Hematopoietic multipotent progenitor cell (in vitro differentiated cells): Measurements from ENCODE around the gene APBB2. TPM values are rescaled to one million over a fixed set of nuclear protein-coding genes. Genes with fewer than 3 reads are reported as not detected.
"Not testable (repeated sequence)": the region's sequence is repeated elsewhere in the genome, so short reads cannot be mapped to it uniquely, and the experiment has no call there.

ENCODE experiments used
- DNase-seq, 3 donors: peaks; one replicate each; pipeline ENCODE4 v3.0.0-alpha.2; 2011 to 2015; ENCODE audit warnings: low read depth in 2 of 3, low spot score in 2 of 3
- total RNA-seq: library from RNA; depleted of rRNA; stranded (reverse); fragments of >200 nt; gene quantifications from one replicate; pipeline ENCODE4 v1.2.3, GENCODE V29; 2012

Gene APBB2
- total RNA-seq, 1 donor: 0.81 TPM

DNA sequence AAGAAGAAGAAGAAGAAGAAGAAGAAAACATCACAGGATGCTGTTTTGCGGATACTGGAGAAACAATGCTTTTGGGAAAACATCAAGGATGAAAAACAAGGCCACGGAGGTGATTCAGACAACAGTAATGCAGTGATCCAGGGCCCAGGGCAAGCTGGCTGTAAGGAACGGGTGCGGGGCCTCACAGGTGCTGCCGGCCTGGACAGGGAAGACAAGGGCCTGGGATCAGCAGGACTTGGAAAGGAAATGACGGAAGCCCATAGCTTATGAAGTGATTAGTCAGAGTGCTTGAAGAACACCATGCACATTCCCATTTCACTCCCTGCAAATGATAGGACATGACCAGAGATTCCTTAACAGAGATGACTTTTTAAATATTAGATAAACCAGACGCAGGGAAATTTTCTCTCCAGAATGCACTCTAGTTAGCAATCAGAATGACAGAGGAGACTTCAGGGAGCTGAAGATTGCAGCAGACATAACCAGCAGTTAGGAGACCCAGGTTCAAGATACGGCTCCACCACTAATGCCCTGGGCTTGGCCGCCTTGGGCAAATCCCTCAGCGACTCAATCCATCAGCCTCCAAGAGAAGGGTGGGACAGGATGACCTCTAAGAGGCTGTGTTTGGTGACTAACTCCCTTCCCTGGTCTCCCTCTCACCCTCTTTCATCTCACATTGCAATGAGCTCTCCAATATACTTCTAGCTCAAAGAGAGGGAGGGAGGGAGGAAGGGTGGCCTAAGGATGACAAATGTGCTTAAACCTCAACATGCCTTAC, 54.1 kb downstream of the APBB2 start:
- DNase-seq: no peak

DNA sequence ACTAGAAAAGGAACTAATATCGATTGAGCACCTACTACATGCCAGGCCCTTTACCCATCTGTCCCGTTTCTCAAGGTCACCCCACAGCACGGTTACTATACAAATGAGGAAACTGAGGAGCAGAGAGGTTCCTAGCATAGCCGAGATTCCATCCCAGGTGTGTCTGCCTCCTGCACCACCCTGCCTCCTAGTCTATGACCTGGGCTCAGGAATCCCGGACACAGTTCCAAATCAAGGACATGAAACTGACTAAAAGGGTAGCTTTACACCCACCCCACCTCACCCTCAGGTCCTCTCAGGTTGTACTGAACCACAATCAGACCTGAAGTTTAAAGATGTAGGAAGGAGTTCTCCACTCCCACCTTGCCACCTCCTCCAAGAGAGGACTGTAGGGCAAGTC, 55.6 kb downstream of the APBB2 start:
- no peak for DNase-seq

DNA sequence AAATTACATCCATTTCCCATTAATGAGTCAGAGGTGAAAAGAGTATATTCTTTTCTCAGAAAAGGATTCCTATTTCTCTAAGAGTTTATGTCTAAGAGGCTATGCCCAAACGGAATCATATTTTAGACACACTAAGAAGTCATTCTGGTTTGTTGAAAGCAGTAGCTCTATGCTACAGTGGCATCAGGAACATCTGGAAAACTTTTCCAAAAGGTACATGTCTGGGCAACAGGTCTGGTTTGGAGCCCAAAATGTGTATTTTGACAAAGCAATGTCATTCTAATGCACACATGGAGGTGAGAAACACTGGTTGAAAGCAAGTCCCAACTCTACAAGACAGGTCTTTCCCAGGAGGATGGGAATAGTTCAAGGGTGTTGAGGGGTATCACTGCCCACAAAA, 56.1 kb downstream of the APBB2 start:
- no peak for DNase-seq

DNA sequence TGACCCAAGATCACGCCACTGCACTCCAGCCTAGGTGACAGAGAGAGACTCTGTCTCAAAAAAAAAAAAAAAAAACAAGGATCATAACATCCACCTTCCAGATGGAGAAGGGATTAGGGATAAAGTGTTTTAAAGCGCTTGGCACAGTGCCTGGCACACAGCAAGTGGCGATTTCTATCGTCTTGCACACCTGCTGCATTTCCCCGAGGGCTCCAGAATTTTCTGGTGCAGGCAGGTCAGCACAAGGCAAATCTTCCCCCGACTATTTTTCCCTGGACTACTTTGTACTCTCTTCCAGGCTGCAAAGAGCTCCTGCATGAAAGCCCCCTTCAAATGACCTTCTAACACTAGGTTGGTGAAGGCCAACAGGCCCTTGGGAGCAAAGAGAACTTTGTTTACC, 57.3 kb downstream of the APBB2 start:
- DNase-seq: no peak

- no peak for DNase-seq
These were observed 57.8 kb downstream of the APBB2 start for GRCh38 chr4:41156574-41156973.

GRCh38 chr4:41155194-41155830, 59.0 kb downstream of the APBB2 start:
- no peak for DNase-seq

- DNase-seq: no peak
These were observed 59.5 kb downstream of the APBB2 start for GRCh38 chr4:41154814-41155177.

GRCh38 chr4:41154010-41154813, 60.1 kb downstream of the APBB2 start:
- no peak for DNase-seq

DNA sequence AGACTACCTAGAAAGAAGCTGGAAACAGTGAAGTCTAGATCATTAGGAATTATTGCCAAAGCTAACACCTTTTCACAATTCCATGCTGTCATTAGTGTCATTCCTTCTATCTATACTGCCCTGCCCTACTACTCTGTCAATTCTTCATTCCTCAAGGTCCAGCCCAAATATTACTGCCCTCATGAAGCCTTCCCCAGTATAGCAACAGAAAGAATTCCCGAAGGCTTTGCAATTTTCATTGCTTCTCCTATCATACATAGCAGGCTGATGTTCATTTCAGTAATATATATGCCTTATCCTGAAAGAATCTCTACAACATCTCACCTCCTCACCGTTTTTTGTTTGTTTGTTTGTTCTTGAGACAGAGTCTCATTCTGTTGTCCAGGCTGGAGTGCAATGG, 63.9 kb downstream of the APBB2 start:
- DNase-seq: no peak

DNA sequence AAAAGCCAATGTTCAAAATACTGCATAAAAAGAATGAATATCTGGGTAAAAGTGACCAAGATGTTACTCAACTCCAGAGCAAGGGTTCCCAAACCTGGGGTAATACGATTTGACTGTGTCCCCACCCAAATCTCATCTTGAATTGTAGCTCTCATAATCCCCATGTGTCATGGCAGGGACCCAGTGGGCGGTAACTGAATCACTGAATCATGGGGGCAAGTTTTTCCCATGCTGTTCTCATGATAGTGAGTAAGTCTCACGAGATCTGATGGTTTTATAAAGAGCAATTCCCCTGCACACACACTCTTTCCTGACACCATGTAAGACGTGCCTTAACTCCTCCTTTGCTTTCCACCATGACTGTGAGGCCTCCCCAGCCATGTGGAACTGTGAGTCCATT, 64.8 kb downstream of the APBB2 start:
- not testable (repeated sequence) for DNase-seq

GRCh38 chr4:41148931-41149330, 65.4 kb downstream of the APBB2 start:
- DNase-seq: no peak

DNA sequence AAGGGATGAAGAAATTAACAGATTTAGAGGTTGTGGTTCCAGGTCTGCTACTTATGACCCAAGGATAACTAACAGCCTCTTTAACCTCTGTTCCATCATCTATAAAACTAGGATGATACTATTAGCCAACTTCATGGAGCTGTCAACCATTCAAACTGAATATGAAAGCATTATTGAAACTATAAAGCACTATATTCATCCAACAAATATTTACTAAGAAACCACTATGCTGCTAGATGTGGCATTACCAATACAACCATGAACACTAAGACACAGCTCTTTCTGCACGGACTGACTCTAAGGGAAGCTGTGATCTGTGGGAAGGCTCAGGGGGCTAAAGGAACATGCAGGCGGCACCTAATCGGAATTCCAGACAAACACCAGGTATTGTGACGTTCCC, 66.0 kb downstream of the APBB2 start:
- no peak for DNase-seq

DNA sequence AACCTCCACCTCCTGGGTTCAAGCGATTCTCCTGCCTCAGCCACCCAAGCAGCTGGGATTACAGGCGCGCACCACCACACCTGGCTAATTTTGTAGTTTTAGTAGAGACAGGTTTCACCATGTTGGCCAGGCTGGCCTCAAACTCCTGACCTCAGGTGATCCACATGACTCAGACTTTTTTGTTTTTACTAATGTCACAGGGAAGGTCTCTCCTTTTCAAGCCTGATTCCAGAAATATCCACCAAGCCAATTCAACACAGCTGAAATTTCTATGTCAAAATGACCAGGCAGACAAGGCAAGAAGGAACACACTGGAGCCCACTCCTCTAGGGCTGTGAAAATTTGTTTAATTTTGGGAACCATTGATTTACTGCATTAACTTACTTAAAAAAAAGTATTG, 66.8 kb downstream of the APBB2 start:
- DNase-seq: not testable (repeated sequence)

DNA sequence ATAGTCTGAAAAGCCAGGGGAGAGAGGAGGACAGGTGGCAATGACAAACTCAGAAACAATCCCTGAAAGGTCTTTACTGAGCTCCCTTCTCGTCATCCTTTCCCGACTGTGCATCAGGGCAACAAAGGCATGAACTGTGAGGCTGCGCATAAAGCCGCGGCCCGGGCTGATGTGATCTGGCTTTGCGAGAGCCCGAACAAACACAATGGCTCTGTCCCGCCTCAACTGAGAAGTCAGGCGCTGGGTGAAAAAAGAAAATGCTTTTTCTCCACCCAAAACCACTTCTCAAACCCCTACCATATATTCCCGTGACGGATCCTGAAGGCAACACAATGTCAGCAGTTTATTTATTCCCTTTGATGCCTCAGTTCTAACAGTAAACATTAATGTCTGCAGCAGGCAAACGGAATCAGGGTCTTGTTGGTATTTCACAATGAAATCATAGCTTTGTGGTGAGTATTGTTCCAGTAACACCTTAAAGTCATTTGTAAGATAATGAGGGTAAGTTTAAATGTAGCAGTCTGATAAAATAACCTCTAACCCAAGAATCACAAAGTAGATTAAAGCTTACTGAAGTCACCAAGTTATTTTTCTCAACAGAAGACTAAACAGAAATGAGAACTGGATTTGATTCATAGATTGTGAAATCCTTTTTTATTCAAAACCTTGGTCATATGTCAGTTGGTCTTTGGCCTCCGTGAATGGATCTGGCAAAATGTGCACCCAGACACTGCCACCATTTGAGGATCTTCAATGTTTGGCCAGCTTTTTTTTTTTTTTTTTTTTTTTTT, 67.4 kb downstream of the APBB2 start:
- DNase-seq: no peak

GRCh38 chr4:41146196-41146595, 68.1 kb downstream of the APBB2 start:
- DNase-seq: no peak

DNA sequence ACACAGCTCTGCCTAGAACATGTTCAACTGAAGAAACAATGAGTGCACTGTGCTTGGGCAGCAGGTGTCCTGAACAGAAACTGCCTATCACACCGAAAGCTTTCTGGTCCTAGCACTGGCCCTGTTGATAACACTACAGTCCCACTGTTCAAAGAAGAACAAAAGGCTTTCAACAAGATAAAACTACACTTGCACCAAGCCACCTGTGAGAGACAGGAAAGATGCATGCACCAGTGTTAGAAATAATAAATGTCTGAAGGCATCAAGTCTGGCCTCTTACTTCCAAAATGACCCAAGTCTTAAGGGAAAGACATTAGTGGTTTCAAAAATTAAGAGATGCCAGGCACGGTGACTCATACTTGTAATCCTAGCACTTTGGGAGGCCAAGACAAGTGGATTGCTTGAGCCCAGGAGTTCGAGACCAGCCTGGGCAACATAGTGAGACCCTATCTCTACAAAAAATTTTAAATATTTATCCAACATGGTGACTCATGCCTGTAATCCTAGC, 68.7 kb downstream of the APBB2 start:
- no peak for DNase-seq

DNA sequence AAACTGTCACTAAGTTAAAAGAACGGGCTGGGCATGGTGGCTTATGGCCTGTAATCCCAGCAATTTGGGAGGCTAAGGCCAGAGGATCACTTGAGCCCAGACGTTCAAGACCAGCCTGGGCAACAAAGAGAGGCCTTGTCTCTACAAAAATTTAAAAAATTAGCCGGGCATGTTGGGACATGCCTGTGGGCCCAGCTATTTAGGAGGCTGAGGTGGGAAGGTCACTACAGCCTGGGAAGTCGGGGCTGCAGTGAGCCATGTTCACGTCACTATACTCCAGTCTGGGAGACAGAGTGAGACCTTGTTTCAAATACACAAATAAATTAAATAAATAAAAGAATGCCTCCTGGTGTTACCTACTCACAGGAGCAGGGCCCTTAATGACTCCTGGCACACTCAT, 69.5 kb downstream of the APBB2 start:
- DNase-seq: no peak

- DNase-seq: no peak
These were observed 70.3 kb downstream of the APBB2 start for GRCh38 chr4:41144040-41144379.

DNA sequence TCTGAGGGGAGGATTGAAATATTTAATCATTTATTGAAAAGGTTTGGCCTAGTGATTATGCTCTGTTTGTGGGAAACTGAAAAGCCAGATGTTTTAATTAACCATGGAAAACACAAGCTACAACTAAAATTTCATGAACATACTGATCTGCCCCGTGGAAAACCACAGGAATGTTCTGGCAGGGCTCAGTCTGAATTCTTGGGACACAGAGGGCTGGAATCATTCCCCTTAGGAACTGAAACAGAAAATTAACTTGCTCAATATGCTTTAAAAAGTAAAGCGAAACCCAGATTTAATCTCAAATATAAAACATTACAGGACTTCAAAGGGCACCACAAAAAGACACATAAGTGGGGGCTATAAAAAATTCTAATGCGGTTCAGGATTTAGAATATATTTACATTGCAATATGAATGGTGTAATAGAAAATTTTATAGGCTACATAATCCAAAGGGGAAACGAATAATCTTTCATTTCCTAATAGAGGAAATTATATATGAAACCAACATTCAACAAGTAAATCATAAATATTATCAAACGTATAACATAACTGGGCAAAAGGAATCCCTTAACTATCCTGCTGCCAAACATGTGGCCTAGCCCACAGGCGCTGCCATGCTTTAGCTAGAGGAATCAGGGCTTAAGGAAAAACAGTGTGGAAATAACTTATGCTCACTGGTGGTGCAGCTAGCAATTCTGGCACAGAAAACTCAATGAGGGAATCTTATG, 70.9 kb downstream of the APBB2 start:
- no peak for DNase-seq
